ENCODE results near the gene CAMKMT. TPM values are rescaled to one million over a fixed set of nuclear protein-coding genes. Genes with fewer than 3 reads are reported as not detected.

The CAMKMT gene
- total RNA-seq, 2 experiments from 2014 or later, result 12.8 to 19.6 TPM

- peaks cover 8% of the 10 kb centered on the region for H3K36me3 Mint-ChIP-seq (ENCODE audit: low read depth)
- CTCF ChIA-PET, result no interaction called here
- DNase-seq, result no peak
- H3K9me3 Mint-ChIP-seq, result no peaks in the 10 kb centered on the region
- no peak overlapping the region for H3K27ac Mint-ChIP-seq
- H3K4me1 Mint-ChIP-seq (ENCODE audit: low read depth), result no peaks in the 10 kb centered on the region
- intact Hi-C loops (cut with micrococcal nuclease), result no loop called here
- H3K27me3 Mint-ChIP-seq (ENCODE audit: low read depth), result no peaks in the 10 kb centered on the region
- no peak overlapping the region for H3K4me3 Mint-ChIP-seq
Observed at GRCh38 chr2:44747794-44748193, 386.0 kb downstream of the CAMKMT start.

DNA sequence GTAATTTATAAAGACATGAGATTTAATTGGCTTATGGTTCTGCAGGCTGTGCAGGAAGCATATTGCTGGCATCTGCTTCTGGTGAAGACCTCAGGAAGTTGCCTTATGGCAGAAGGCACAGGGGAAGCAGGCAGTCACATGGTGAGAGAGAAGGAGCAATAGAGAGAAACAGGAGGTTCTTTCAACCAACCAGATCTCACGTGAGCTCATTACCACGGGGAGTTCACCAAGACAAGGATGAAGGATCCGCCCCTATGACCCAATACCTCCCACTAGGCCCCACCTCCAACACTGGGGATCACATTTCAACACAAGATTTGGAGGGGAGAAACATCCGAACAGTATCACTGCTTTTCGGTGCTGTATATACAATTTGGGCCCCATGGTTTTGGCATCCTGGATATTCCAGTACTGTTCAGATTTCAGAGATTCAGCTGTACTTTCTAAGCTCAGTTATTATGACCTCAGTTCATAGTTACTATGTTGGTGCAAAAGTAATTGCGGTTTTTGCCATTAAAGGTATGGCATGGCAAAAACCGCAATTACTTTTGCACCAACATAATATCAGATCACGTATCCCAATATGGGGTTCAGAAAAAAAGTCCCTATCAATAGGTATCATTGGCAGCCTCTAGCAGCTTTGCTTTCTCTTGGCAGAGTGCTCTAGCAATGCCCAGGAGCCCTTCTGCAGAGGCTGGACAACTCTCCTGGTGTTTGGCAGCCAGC is 390.2 kb downstream of the CAMKMT start:
- Mint-ChIP-seq H3K4me1 (ENCODE audit: low read depth) (no peaks in the 10 kb centered on the region), H3K27ac (no peak overlapping the region), H3K9me3 (no peaks in the 10 kb centered on the region), H3K36me3 (ENCODE audit: low read depth) (peaks cover 8% of the 10 kb centered on the region), H3K4me3 (no peak overlapping the region), H3K27me3 (ENCODE audit: low read depth) (no peaks in the 10 kb centered on the region)
- CTCF ChIA-PET, result no interaction called here
- intact Hi-C loops (cut with micrococcal nuclease), result no loop called here
- no peak for DNase-seq

GRCh38 chr2:44752761-44753160 is 391.0 kb downstream of the CAMKMT start:
- CTCF ChIA-PET, result no interaction called here

DNA sequence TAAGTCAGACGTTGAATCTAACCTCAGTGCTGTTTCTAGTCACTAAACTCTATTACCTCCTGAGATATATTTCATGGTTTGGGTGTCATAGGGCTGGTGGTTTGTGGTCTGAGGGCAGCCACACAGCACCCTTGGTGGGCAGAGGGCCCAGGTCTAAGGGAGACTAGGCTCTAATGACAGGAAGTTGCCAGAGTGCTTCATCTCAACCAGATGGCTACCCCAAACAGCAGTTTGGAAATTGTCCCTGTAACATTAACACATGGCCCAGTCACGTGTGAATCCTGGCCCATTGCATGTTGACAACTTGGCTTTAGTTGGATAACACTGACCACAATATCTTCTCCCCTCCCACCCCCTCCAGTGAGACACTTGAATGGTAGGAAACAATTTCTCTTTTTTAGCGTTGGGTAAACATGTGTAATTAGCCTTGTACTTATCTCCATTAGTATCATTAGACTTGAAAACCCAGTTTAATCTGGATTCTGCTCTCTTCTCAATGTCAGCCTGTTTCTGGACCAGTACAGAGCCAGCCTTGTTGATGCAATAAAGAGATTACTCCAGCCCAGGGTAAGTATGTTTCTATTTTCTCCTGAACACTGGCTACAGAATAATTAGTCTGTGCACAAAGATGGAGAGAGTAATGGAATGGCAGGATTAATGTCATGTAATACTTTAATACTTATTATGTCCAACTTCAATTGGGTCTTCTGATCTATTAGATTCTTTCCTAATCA is 392.0 kb downstream of the CAMKMT start:
- CTCF ChIA-PET, result no interaction called here
- no peaks in the 10 kb centered on the region for H3K9me3 Mint-ChIP-seq
- H3K27me3 Mint-ChIP-seq (ENCODE audit: low read depth), result no peaks in the 10 kb centered on the region
- no peak overlapping the region for H3K4me3 Mint-ChIP-seq
- DNase-seq, result no peak
- H3K27ac Mint-ChIP-seq, result no peak overlapping the region
- intact Hi-C loops (cut with micrococcal nuclease), result no loop called here
- H3K36me3 Mint-ChIP-seq (ENCODE audit: low read depth), result peaks cover 5% of the 10 kb centered on the region
- no peaks in the 10 kb centered on the region for H3K4me1 Mint-ChIP-seq (ENCODE audit: low read depth)

More at GRCh38 chr2:44752761-44753160, 391.0 kb downstream of the CAMKMT start:
- Mint-ChIP-seq H3K27me3 (ENCODE audit: low read depth) (no peaks in the 10 kb centered on the region), H3K9me3 (no peaks in the 10 kb centered on the region), H3K4me1 (ENCODE audit: low read depth) (no peaks in the 10 kb centered on the region), H3K27ac (no peak overlapping the region), H3K4me3 (no peak overlapping the region), H3K36me3 (ENCODE audit: low read depth) (peaks cover 8% of the 10 kb centered on the region)
- intact Hi-C loops (cut with micrococcal nuclease), result no loop called here
- no peak for DNase-seq

DNA sequence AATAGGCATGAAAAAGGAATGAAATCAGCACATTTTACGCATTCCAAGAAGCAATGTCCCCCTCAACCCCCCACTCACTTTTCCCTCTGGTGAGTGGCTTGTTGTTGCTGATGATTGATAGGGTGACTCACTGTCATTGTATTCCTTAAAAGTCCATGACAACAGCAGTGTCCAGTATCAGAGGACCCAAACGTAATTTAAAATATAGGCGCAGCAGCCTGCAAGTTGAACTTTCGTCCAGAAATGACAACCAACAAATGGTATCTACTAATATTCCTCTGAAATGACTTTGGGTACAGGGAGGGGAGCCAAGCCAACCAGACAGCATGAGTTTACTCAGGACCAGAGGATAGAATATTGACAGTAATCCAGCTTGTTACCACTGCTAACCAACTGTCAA is 396.8 kb downstream of the CAMKMT start:
- no peaks in the 10 kb centered on the region for H3K9me3 Mint-ChIP-seq
- H3K27ac Mint-ChIP-seq, result no peak overlapping the region
- H3K4me3 Mint-ChIP-seq, result no peak overlapping the region
- no peaks in the 10 kb centered on the region for H3K27me3 Mint-ChIP-seq (ENCODE audit: low read depth)
- DNase-seq, result no peak
- CTCF ChIA-PET, result no interaction called here
- no peaks in the 10 kb centered on the region for H3K36me3 Mint-ChIP-seq (ENCODE audit: low read depth)
- intact Hi-C loops (cut with micrococcal nuclease), result no loop called here
- H3K4me1 Mint-ChIP-seq (ENCODE audit: low read depth), result no peaks in the 10 kb centered on the region

DNA sequence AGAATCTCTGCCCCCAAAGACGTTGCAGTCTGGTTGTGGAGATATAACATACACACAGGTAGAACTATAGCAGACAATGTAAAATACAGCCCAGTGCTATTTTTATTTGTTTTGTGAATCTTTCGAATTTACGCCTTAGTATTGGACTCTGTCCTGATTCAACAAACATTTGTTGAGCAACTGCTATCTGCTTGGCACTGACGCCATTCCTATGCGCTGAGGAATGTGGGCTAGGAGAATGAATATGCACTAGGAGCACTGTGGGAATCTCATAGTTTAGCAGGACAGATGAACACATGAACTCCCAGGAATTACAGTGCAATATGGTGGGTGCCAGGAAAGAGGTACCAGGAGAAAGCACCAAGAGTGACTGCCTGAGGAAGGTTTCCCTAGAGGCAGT is 398.1 kb downstream of the CAMKMT start:
- Mint-ChIP-seq H3K27ac (no peak overlapping the region), H3K27me3 (ENCODE audit: low read depth) (no peaks in the 10 kb centered on the region), H3K9me3 (no peaks in the 10 kb centered on the region), H3K36me3 (ENCODE audit: low read depth) (no peaks in the 10 kb centered on the region), H3K4me1 (ENCODE audit: low read depth) (no peaks in the 10 kb centered on the region), H3K4me3 (no peak overlapping the region)
- DNase-seq, result no peak
- CTCF ChIA-PET, result no interaction called here
- intact Hi-C loops (cut with micrococcal nuclease), result no loop called here

DNA sequence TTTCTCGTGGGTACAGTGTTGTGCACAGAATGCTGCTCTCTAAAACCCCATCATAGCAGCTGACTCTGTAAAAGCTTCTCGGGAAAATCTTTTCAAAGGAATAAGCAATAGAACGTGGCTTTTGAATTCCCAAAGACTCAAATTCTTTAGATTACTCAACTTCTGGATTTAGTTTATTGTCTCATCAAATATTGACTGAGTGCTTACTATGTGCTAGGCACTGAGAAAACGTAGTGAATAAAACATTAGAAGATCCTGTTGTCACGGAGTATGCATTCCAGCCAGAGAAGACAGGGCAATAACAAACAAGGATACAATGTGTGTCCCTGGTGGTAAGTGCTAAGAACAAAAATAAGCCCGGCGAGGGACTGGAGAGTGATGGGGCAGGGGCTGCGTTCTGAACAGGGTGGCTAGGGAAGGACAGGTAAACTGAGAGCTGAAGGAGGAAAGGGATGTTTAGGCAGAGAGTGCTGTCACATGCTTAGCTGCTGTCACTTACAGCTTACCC is 401.6 kb downstream of the CAMKMT start:
- intact Hi-C loops (cut with micrococcal nuclease), result no loop called here
- CTCF ChIA-PET, result interaction anchor here (1.5 kb wide), 1 partner anchor 284 kb away, joined by 7 read pairs; no protein-coding TSS in a partner anchor

GRCh38 chr2:44766220-44766619 is 404.5 kb downstream of the CAMKMT start:
- Mint-ChIP-seq H3K4me3 (no peak overlapping the region), H3K4me1 (ENCODE audit: low read depth) (no peaks in the 10 kb centered on the region), H3K27ac (no peak overlapping the region), H3K27me3 (ENCODE audit: low read depth) (no peaks in the 10 kb centered on the region), H3K9me3 (no peaks in the 10 kb centered on the region), H3K36me3 (ENCODE audit: low read depth) (no peaks in the 10 kb centered on the region)
- CTCF ChIA-PET, result no interaction called here
- DNase-seq, result no peak
- intact Hi-C loops (cut with micrococcal nuclease), result no loop called here

More for the DNA sequence above, 401.6 kb downstream of the CAMKMT start:
- no peak for DNase-seq
- no peak overlapping the region for H3K27ac Mint-ChIP-seq
- no peak overlapping the region for H3K4me3 Mint-ChIP-seq
- H3K9me3 Mint-ChIP-seq, result no peaks in the 10 kb centered on the region
- H3K4me1 Mint-ChIP-seq (ENCODE audit: low read depth), result no peaks in the 10 kb centered on the region
- no peaks in the 10 kb centered on the region for H3K27me3 Mint-ChIP-seq (ENCODE audit: low read depth)
- no peaks in the 10 kb centered on the region for H3K36me3 Mint-ChIP-seq (ENCODE audit: low read depth)

GRCh38 chr2:44766777-44767176 is 405.0 kb downstream of the CAMKMT start:
- DNase-seq, result no peak
- intact Hi-C loops (cut with micrococcal nuclease), result no loop called here
- Mint-ChIP-seq H3K27me3 (ENCODE audit: low read depth) (no peaks in the 10 kb centered on the region), H3K36me3 (ENCODE audit: low read depth) (no peaks in the 10 kb centered on the region), H3K4me1 (ENCODE audit: low read depth) (no peaks in the 10 kb centered on the region), H3K4me3 (no peak overlapping the region), H3K9me3 (no peaks in the 10 kb centered on the region), H3K27ac (no peak overlapping the region)
- CTCF ChIA-PET, result no interaction called here

- H3K27ac Mint-ChIP-seq, result no peak overlapping the region
- intact Hi-C loops (cut with micrococcal nuclease), result no loop called here
- H3K36me3 Mint-ChIP-seq (ENCODE audit: low read depth), result peaks cover 6% of the 10 kb centered on the region
- no peak for DNase-seq
- H3K27me3 Mint-ChIP-seq (ENCODE audit: low read depth), result no peaks in the 10 kb centered on the region
- CTCF ChIA-PET, result no interaction called here
- H3K4me1 Mint-ChIP-seq (ENCODE audit: low read depth), result no peaks in the 10 kb centered on the region
- no peak overlapping the region for H3K4me3 Mint-ChIP-seq
- no peaks in the 10 kb centered on the region for H3K9me3 Mint-ChIP-seq
Observed at GRCh38 chr2:44767691-44768090, 405.9 kb downstream of the CAMKMT start.

DNA sequence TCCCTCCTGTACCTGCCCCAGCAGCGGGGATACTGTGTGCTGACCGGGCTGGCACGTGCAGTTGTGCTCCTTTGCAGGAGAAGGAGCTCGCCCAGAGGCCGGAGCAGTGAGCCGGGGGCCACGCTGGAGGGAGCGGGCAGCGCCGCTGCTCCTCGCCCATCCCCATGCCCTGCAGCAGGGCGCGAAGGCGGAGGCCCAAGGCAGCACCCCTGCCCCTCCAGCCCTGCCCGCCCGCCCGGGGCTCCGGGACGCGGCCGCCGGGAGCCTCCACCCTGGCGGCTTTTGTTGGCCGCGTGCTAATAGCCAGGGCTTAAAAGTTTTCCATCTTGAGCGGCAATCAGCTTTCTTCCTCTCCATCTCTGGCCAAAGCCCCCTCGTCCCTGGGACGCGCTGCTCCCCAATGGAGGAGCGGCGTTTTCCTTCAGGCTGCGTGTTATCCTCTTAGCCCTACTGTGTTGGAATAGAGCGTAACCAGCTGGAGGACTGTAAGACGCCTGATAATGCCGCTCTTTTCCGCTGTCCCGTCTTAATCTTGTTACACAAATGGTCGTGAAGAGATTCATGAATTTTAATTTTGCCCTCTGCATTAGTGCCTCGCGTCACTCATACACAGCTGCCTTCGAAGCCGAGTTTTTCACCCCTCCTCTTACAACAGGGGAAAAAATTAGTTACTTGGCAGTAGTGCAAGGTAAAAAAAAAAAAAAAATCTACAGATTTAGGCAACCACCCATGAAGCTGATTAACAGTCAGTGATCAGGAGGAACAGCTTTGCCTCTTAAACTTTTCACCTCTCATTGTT is 406.9 kb downstream of the CAMKMT start:
- Mint-ChIP-seq H3K9me3 (no peaks in the 10 kb centered on the region), H3K36me3 (ENCODE audit: low read depth) (peaks cover 6% of the 10 kb centered on the region), H3K27me3 (ENCODE audit: low read depth) (no peaks in the 10 kb centered on the region), H3K27ac (no peak overlapping the region), H3K4me1 (ENCODE audit: low read depth) (no peaks in the 10 kb centered on the region), H3K4me3 (no peak overlapping the region)
- intact Hi-C loops (cut with micrococcal nuclease), result no loop called here
- no peak for DNase-seq
- CTCF ChIA-PET, result interaction anchor here (0.6 to 1.1 kb wide), 3 partner anchors 103 to 214 kb away, joined by 3 to 4 read pairs (median 3); no protein-coding TSS in a partner anchor

GRCh38 chr2:44769349-44770011 is 407.7 kb downstream of the CAMKMT start:
- CTCF ChIA-PET, result interaction anchor here (0.6 to 1.5 kb wide), 3 partner anchors 186 to 290 kb away, joined by 3 to 6 read pairs (median 4); no protein-coding TSS in a partner anchor
- Mint-ChIP-seq H3K27ac (no peak overlapping the region), H3K4me3 (no peak overlapping the region), H3K4me1 (ENCODE audit: low read depth) (no peaks in the 10 kb centered on the region), H3K36me3 (ENCODE audit: low read depth) (peaks cover 6% of the 10 kb centered on the region), H3K27me3 (ENCODE audit: low read depth) (no peaks in the 10 kb centered on the region), H3K9me3 (no peaks in the 10 kb centered on the region)
- intact Hi-C loops (cut with micrococcal nuclease), result no loop called here
- no peak for DNase-seq

Measured in activated naive CD4-positive, alpha-beta T cell treated with anti-CD3 and anti-CD28 coated beads for 36 hours (primary cell).